Kasumi-1 (cell line): Measurements from ENCODE around the gene CACNG4.

Source experiments
- DNase-seq, 2 experiments: peaks; one replicate each; lab custom pipeline; 2025; lab: John Stamatoyannopoulos, UW

The CACNG4 gene

DNA sequence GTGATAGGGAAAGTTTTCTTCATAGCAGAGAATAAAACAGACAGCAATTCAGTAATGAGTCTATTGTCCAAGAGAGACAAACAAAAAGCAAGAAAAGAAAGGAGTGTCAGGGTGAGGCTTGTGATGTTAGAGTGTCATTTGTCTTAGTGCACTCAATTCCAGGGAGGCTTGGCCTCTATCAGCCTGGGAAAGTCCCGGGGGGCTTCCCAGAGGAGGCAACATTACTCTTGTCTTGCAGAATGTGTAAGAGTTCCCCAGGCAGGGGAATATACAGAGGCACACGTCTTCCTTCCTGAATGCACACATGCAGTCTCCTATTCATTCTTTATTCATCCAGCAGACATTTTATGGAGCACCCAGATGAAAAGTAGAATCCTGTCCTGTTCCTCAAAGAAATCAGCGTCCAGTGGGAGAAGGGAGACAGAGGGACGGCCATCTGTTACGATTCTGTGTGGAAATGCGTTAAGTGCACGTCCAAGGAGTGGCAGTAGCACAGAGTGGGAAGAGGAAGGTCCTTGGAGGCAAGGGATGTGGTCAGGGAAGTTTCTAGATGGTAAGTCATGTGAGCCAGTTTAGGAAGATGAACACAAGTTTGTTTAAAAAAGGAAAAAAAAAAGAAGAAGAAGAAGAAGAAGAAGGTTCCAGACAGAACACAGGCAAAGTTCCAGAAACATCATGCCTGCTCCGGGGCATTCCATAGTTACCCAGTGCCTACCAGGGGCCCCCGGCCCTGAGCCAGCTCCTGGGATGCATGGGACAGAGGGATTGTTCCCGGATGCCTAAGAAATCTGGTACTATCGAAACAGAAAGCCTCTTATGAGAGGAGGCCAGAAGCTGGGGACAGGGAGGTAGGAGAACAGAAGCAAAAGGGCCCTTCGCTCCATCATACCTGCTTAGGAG, 21.1 kb downstream of the CACNG4 start:
- no peak for DNase-seq

DNA sequence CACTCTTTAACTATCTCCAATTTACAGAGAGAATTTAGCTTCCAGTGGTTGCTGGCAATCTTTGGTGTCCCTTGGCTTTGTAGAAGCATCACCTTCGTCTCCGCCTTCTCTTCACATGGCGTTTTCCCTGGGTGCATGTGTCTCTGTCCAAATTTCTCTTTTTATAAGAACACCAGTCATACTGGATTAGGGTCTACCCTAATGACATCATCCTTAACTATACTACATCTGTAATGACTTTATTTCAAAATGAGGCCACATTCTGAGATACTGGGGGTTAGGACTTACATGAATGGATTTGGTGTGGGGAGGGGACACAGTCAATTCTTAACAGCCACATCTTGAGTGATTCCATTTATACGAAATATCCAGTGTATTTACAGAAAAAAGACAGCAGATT, 22.2 kb downstream of the CACNG4 start:
- no peak for DNase-seq

GRCh38 chr17:66987059-66987616, 22.6 kb downstream of the CACNG4 start:
- no peak for DNase-seq

- no peak for DNase-seq
Observed at GRCh38 chr17:66988069-66988798, 23.7 kb downstream of the CACNG4 start.

DNA sequence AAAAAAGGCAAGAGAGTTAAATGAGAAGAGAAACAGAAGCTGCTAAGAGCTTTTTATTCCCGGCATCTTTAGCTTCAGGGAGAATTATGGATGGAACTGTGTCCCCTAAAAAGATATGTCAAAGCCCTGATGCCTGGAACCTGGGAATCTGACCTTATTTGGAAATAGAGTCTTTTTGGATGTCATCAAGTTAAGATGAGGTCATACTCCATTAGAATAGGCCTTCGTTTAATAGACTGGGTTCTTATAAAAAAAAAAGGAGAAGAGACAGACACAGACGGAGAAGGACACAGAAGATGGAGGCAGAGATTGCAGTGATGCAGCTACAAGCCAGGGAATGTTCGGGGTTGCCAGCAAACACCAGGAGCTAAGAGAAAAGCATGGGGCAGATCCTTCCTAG, 24.6 kb downstream of the CACNG4 start:
- no peak for DNase-seq

DNA sequence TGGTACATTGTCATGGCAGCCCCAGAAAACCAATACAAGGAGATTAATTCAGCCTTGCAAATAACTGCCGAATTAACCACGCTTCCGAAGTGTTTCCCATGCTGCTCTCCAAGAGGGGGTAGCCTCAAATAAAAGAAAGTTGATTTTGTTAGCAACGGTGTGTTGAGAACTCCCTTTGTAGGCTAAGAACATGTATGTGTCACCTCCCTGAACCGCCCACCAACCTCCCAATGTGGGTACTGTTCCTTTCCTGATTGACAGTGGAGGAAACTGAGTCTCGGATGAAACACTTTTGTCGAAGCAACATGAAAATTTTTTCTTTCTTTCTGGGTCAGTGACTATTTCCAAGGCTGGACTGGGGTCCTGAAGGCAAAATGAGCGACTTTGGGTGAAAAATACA, 25.1 kb downstream of the CACNG4 start:
- DNase-seq, result no peak

GRCh38 chr17:66990047-66990446, 25.5 kb downstream of the CACNG4 start:
- DNase-seq, result no peak

GRCh38 chr17:66992911-66993442, 28.5 kb downstream of the CACNG4 start:
- no peak for DNase-seq

DNA sequence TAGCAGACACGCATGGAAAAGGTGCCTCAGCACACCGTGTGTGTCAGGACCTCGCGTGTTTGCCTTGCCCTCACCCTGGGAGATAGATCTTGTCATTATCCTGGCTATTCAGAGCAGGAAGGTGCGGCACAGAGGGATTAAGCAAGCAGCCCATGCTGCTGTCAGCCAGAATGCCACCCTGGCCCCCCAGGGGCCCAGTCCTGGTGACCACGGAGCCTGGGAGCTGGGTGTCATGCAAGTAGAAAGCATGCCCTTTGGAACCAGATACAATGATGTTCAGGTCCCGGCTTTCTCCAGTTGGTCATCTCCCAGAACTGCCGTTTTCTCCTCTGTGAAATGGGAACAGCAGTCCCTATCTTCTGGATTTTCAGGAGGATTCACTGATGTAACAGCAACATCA, 29.9 kb downstream of the CACNG4 start:
- no peak for DNase-seq

DNA sequence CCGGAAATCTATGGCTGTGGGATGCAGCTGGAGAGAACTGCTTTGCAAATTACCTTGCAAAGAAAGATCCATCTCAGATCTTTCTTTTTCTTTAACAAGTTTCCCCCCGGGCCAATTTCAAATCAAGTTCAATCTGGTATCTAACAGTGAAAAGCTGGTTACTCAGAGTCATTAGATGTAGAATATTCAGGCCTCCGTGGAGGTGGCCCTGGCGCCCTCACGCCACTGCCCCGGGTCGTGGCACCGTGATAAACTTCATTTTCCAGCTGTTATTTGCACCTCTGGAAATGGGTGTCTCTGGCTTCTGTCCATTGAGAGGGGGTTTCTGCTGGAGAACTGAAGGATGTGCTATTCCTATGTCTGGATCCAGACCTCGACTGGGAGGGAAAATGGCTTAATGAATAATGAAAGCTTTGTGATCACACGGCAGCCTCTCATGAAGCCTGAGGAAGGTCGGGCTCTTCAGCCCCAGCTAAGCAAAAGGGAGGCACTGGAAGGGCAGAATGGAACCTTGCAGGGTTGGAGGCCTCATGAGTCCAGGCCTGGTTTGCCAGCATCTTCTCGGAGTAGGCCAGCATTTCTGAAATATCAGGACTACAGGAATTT, 30.5 kb downstream of the CACNG4 start:
- no peak for DNase-seq

DNA sequence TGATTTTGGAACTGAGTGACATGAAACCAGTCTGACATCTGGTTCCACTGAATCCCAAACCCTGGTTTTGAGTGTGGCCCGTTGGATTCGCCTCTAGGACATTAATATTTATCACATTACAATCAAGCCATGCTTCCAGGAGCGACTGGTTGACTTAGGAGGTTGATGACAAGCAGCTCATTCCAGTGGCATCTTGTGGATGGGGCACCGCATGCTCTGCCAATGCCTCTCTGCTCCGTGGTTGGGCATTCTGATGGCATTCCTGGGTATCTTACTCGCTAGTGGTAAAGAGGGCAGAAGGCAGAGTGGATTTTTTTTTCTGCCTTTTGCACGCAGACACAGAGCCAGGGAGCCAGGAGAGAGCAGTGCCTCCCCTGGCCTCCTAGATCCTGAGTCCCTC, 31.4 kb downstream of the CACNG4 start:
- no peak for DNase-seq

- DNase-seq, result no peak
Observed at GRCh38 chr17:66996926-66997325, 32.4 kb downstream of the CACNG4 start.

DNA sequence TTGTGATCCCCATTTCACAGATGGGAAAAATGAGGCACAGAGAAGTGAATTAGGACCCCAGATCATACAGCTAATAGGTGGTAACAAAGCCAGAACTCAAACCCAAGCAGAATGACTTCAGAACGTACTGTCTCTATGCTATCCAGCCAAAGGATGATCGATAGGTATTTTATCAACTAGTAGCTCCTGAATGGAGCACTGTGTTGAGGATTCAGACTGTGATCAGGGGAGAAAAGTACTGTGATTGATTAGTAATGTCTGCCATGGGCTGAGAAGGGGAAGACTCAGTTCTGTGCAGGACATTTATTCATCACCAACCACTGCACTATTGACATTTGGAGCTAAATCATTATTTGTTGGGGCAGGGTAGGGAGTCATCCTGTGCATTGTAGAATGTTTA, 38.7 kb downstream of the CACNG4 start:
- no peak for DNase-seq

DNA sequence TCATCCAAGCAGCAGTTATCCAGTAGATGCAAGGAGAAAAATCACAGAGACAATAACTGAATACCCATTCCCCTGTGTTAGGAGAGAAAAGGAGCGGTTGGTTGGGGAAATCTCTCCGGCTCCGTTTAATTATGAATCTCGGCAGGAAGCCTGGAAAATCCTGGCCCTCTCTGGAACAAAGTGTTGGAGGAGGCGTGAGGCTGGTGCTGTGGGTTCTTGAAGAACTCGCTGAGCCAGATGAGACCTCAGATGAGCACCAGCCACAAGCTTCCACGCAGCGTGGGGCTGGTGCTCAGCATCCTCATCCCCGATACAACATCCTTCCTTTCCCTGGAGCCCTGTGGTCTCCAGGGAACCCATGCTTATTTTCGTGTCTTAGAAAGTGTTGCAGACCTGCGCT, 39.7 kb downstream of the CACNG4 start:
- no peak for DNase-seq

DNA sequence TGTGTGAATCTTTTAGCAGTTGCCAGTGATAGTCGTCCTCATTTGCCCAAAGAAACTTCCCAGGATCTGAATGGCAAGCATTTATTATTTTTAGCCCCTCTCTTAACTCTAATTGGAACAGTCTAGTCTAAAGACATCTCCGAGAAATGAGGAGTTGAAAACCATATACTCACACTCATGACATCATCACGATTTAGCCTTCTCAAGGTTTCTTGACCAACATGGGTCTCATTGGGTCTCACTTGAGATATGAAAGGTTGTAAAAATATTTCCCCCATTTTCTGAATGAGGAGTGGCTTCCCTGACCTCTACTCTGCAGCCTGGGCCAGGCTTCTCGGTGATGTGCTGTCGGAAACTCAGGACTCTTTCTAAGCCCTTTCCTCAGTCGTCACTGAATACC, 42.8 kb downstream of the CACNG4 start:
- DNase-seq, result no peak

DNA sequence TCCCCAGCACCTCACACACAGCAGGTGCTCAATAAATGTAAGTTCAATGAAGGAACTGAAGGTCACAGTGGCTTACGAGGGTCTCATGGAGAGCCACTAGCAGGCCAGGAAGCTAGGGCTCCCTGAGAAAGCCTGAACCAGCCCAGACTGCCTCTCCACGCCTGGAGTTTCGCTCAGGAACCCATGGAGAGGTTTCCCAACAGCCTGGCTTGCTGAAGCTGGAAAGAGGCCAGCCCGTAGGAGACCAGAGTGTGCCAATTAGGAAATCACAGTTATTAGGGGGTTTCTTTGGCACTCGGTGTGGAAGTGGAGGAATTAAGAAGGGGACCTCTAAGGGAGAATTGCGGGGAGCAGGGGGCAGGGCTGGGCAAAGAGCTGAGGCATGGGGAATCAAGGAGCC, 43.6 kb downstream of the CACNG4 start:
- no peak for DNase-seq

DNA sequence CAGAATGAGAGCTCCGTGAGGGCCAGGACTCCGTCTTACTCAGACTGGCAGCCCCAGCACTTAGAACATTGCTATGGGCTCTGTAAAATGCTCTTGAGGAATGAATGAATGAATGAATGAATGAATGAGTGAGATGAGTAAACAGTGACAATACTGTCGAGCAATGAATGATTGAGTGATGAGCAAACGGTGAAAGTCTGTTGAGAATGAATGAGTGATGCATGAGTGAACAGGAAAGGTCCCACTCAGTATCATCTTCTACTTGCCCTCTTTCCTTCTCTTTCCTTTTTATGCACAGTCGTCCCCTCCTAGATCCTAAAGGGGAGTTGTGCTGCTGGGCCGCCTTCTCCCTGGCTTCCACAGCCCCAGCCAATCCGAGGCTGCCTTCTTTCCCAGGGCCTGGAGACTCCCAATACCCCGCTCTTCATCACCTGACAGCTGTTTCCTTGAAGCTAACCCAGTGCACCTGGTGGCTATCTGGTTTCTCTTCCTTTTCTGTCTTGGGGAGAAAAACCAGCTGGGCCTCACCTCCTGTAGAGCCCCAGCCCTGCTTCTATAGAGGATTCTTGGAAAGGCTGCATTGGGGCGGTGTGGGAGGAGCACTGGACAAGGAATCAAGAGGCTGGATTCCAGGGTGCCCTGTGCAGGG, 47.1 kb downstream of the CACNG4 start:
- DNase-seq, result no peak

GRCh38 chr17:67013891-67014290, 49.4 kb downstream of the CACNG4 start:
- DNase-seq, result no peak

DNA sequence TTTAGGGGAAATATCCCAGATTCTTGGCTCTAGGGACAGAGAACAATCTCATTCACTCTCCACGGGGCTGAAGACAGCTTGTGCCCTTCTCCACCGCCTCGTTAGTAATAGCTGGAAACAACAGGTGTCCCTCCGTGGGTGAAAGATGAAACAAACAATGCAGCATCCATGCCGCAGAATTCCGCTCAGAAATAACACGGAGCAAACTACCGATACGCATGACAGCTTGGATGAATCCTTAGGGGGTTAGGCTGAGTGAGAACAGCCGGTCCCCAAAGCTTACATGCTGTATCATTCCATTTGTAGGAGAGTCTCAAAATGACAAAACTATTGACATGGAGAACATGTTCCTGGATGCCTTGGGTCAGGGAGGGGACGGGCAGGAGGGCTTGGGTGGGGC, 50.5 kb downstream of the CACNG4 start:
- no peak for DNase-seq

DNA sequence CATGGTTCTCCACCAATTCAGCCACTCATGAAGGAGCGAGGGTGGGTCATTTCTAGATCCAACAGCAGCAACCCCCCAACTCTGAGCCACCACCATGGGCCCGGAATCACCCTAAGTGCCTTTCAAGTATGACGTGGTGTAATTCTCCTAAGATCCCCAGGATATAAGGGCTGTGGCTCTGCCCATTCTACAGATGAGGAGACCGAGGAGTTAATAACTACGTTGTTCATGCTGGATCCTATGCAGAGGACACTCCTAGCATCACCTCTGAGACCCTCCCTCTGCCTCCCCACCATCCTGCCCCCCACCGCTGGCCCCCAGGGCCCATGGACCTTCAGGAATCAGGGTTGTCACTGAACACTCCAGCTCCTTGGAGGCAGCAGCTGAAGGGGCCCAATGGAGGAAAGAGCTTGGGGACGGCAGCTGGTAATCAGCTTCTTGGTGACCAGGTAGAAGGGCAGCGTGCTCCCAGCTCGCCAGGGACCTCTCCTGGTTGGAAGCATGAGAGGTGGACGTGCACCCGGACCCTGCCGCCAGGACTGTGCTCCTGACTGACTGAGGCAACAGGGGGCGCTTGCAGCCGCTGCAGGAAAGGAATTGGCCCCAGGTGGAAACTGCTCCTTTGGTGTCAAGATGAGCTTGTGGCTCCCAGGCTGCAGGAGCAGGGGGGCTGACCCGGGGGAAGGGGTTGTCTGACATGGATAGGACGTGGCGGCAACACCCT, 51.7 kb downstream of the CACNG4 start:
- DNase-seq, result no peak

GRCh38 chr17:67017910-67018309, 53.4 kb downstream of the CACNG4 start:
- DNase-seq, result no peak
